Activated CD8-positive, alpha-beta T cell treated with anti-CD3 and anti-CD28 coated beads for 36 hours (primary cell): ENCODE results near the gene PEF1. TPM values are rescaled to one million over a fixed set of nuclear protein-coding genes. Genes with fewer than 3 reads are reported as not detected.

Experiments used
- ATAC-seq: fragments of 200-7000 bp; cut with Tn5 transposase; one replicate; pipeline ENCODE4 v1.10.0; 2021; ENCODE audit warnings: mild to moderate bottlenecking, moderate library complexity
- CTCF ChIA-PET: fragments of 350-600 bp; sonication (Branson Sonifier 250); formaldehyde crosslinking; loops from one replicate; lab custom pipeline; 2021; ENCODE audit warnings: antibody characterized with exemption; lab: Charles Lee
- POLR2A ChIA-PET: fragments of 350-600 bp; sonication (Branson Sonifier 250); formaldehyde crosslinking; loops from one replicate; lab custom pipeline; 2021; ENCODE audit warnings: antibody characterized with exemption; lab: Charles Lee
- DNase-seq: peaks from one replicate; pipeline ENCODE4 v3.0.0-alpha.2; 2020
- H3K27ac Mint-ChIP-seq: one replicate; pipeline ENCODE4 v1.8.0; 2021; ENCODE audit warnings: mild to moderate bottlenecking, mixed read lengths
- H3K27me3 Mint-ChIP-seq: one replicate; pipeline ENCODE4 v1.8.0; 2021; ENCODE audit warnings: mixed read lengths
- H3K36me3 Mint-ChIP-seq: one replicate; pipeline ENCODE4 v1.8.0; 2021; ENCODE audit warnings: low read depth, mixed read lengths
- H3K4me1 Mint-ChIP-seq: one replicate; pipeline ENCODE4 v1.8.0; 2021; ENCODE audit warnings: low read depth, mixed read lengths
- H3K4me3 Mint-ChIP-seq: one replicate; pipeline ENCODE4 v1.8.0; 2021; ENCODE audit warnings: mild to moderate bottlenecking, moderate library complexity, mixed read lengths
- H3K9me3 Mint-ChIP-seq: one replicate; pipeline ENCODE4 v1.8.0; 2021; ENCODE audit warnings: mixed read lengths
- intact Hi-C: fragments of 100-400 bp; cut with micrococcal nuclease; formaldehyde crosslinking; loops from one replicate; pipeline ENCODE4 v1.10.0; 2022
- total RNA-seq, 2 experiments: library from RNA; stranded (reverse); gene quantifications; one replicate each; pipeline ENCODE4 v1.2.3, GENCODE V29; 2021
- TF ChIP-seq, protein P1 (sequence below): fragments of 200-600 bp; IDR thresholded peaks from one replicate; pipeline ENCODE4 v1.8.0; 2022; ENCODE audit warnings: antibody characterized with exemption, mild to moderate bottlenecking

Gene PEF1
- total RNA-seq, 2 experiments from 2014 or later = 58.1 to 61.9 TPM

DNA sequence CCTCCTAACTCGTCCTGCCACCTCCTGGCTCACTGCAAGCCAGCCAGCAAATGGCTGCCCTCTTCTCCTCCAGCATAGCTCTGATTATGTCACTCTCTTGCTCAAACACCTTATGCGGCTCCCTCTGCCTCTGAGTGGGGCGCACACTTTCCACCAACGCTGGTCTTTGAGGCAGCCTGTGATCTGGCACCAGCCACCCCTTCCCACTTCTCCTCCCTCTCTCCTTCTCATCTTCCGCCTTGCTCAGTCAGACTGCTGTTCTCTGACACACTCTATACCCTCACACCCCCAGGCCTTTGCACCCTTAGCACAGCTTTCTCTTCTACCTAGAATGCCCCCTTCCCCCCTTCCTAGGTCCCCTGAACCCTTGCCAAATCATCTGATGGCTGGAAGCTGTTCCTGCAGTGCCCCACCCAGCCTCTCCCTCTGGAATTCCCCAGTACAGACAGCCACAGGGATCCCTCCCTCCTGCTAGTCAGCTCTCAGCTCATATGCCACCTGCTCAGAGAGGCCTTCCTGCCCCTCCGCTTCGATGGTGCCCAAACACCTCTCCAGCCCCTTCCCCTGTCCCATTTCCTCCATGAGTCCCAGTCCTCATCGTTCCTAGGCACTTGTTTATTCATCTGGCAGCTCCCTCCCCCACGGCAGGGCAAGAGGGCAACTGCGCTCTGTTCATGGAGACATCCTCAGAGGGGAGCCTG is 21.7 kb upstream of the PEF1 start:
- ChIA-PET CTCF (interaction anchor here (1.8 to 3.4 kb wide), 3 partner anchors 39 to 123 kb away, joined by 8 to 50 read pairs (median 9); no protein-coding TSS in a partner anchor), POLR2A (interaction anchor here (0.5 to 2.2 kb wide), 2 partner anchors 122 to 425 kb away, joined by 3 to 10 read pairs; no protein-coding TSS in a partner anchor)
- no peak for ATAC-seq
- Mint-ChIP-seq H3K9me3 (no peaks in the 10 kb centered on the region), H3K4me3 (no peak overlapping the region), H3K27ac (no peak overlapping the region), H3K36me3 (no peaks in the 10 kb centered on the region), H3K27me3 (peaks cover 11% of the 10 kb centered on the region), H3K4me1 (peaks cover 10% of the 10 kb centered on the region)
- no peak for DNase-seq
- TF ChIP-seq, protein P1, sequence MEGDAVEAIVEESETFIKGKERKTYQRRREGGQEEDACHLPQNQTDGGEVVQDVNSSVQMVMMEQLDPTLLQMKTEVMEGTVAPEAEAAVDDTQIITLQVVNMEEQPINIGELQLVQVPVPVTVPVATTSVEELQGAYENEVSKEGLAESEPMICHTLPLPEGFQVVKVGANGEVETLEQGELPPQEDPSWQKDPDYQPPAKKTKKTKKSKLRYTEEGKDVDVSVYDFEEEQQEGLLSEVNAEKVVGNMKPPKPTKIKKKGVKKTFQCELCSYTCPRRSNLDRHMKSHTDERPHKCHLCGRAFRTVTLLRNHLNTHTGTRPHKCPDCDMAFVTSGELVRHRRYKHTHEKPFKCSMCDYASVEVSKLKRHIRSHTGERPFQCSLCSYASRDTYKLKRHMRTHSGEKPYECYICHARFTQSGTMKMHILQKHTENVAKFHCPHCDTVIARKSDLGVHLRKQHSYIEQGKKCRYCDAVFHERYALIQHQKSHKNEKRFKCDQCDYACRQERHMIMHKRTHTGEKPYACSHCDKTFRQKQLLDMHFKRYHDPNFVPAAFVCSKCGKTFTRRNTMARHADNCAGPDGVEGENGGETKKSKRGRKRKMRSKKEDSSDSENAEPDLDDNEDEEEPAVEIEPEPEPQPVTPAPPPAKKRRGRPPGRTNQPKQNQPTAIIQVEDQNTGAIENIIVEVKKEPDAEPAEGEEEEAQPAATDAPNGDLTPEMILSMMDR = no peak
- intact Hi-C loops = no loop called here

DNA sequence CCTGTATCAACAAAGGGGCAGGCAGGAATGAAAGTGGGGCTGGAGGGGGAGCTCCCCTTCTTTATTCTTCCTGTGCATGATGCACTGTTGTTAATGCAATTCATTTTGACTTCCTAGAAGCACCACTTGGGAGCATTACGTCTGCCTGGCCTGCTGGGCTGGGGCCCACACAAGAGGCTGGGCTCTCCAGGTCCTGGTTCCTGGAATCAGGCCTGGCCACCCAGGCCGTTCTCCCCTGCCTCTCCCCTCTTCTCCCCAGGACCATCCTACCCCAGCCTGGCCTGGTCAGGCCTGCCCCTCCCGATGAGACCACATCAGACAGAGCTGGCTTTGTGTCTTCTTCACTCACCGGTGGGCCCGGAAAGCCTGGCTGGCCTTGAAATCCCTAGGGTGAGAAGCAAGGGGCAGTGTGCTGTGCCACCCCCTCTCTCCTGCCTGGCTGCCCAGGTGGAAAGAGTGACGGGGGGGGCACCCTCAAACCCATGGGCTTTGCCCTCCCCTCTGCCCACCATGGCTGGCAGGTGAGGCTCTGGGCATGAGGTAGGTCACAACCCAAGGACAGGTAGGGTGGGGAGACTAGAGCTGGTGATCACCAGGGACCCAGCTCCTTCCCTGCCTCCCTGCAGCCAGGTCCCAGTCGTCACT is 20.7 kb upstream of the PEF1 start:
- no peaks in the 10 kb centered on the region for H3K9me3 Mint-ChIP-seq
- intact Hi-C loops = no loop called here
- ATAC-seq (no peak), DNase-seq (no peak)
- no peak overlapping the region for H3K4me3 Mint-ChIP-seq
- no peak overlapping the region for H3K27ac Mint-ChIP-seq
- CTCF ChIA-PET = interaction anchor here (0.7 to 3.4 kb wide), 10 partner anchors 13 to 139 kb away, joined by 3 to 50 read pairs (median 6); partner anchors contain the start of genes COL16A1 and PEF1
- POLR2A ChIA-PET = interaction anchor here (0.5 to 2.2 kb wide), 2 partner anchors 123 to 426 kb away, joined by 3 to 10 read pairs; no protein-coding TSS in a partner anchor
- TF ChIP-seq, protein P1 = no peak
- H3K4me1 Mint-ChIP-seq = peaks cover 9% of the 10 kb centered on the region
- peaks cover 8% of the 10 kb centered on the region for H3K27me3 Mint-ChIP-seq
- no peaks in the 10 kb centered on the region for H3K36me3 Mint-ChIP-seq

DNA sequence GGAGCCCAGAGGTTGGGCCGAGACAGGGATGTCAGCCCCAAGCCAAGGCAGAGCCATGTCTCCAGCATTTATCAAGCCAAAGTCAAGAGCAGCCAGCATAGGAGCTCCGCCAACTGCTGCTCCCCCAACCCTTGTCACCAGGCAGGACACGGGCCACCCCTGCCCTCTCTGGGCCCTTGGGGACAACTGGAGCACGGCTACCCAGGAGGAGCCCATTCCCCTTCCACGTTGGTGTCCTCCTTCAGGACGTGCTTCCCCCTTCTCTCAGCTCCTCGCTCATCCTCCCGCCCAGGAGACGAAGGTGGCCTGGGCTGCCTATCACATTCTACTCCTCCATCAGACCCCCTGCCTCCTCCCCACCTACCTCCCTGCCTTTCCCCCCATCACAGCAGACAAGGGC is 19.9 kb upstream of the PEF1 start:
- CTCF ChIA-PET = interaction anchor here (0.6 to 3.4 kb wide), 12 partner anchors 9 to 125 kb away, joined by 3 to 50 read pairs (median 4); partner anchors contain the start of genes COL16A1 and PEF1
- Mint-ChIP-seq H3K4me3 (no peak overlapping the region), H3K4me1 (peaks cover 3% of the 10 kb centered on the region), H3K27me3 (peaks cover 4% of the 10 kb centered on the region), H3K9me3 (no peaks in the 10 kb centered on the region), H3K27ac (no peak overlapping the region), H3K36me3 (no peaks in the 10 kb centered on the region)
- POLR2A ChIA-PET = interaction anchor here (2.2 kb wide), 1 partner anchor 124 kb away, joined by 10 read pairs; no protein-coding TSS in a partner anchor
- no peak for ATAC-seq
- TF ChIP-seq, protein P1 = no peak
- no peak for DNase-seq
- intact Hi-C loops = loop anchor here (5.0 kb wide), 2 partner anchors 38 to 128 kb away; partner anchors contain the start of gene COL16A1

DNA sequence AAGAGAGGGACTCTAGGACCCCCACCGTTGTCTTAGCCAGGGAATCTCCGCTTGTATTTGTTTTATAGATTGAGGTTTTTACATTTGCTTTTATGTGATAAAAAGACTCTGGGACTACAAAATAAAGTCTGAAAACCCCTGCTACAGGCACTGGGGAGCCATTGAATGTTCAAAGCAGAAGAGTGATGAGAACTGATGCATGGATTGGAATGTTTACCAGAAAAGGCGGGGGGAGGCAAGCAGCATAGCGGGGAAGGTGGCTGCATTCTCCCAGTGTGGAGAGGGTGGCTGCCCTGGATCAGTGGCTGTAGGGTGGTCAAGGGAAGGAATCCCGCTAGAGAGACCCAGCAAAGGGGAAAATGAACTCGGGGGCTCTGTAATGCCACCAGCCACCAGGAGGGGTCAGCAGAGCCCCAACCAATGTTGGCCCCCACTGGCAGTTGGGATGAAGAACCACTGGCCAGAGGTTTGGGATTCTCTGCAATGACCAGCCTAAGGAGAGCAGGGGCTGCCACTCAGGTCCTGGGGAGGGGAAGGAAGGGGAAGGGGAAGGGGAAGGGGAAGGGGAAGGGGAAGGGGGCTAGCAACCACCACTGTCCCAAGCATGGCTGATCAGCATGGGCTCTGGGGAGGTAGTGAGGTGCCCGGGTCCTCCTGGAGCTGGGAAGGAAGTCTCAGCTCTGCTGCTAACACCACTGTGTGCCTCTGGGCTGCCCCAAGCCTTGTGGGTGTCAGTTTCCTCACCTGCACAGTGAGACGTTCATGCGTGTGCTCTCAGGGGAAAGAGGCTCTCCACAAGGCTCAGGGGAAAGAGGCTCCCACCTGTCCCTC is 19.2 kb upstream of the PEF1 start:
- H3K27me3 Mint-ChIP-seq = peaks cover 2% of the 10 kb centered on the region
- TF ChIP-seq, protein P1 = peak; percentile 81
- intact Hi-C loops = loop anchor here (5.0 kb wide), 2 partner anchors 38 to 128 kb away; partner anchors contain the start of gene COL16A1
- POLR2A ChIA-PET = interaction anchor here (2.2 kb wide), 1 partner anchor 125 kb away, joined by 10 read pairs; no protein-coding TSS in a partner anchor
- DNase-seq = peak; percentile 64
- no peak overlapping the region for H3K27ac Mint-ChIP-seq
- CTCF ChIA-PET = interaction anchor here (0.6 to 3.4 kb wide), 19 partner anchors 8 to 147 kb away, joined by 3 to 50 read pairs (median 5); partner anchors contain the start of genes COL16A1 and PEF1
- no peaks in the 10 kb centered on the region for H3K4me1 Mint-ChIP-seq
- no peaks in the 10 kb centered on the region for H3K9me3 Mint-ChIP-seq
- H3K4me3 Mint-ChIP-seq = no peak overlapping the region
- peak; percentile 84 for ATAC-seq
- H3K36me3 Mint-ChIP-seq = no peaks in the 10 kb centered on the region
